ENCODE results near the gene NCK2. TPM values are rescaled to one million over a fixed set of nuclear protein-coding genes. Genes with fewer than 3 reads are reported as not detected.
A peak's percentile ranks its signal among the peaks of the same experiment; 100 is the strongest.

NCK2 gene
- total RNA-seq, 4 donors from 2014 or later, result 55.4 to 90.5 (median 62.5) TPM

DNA sequence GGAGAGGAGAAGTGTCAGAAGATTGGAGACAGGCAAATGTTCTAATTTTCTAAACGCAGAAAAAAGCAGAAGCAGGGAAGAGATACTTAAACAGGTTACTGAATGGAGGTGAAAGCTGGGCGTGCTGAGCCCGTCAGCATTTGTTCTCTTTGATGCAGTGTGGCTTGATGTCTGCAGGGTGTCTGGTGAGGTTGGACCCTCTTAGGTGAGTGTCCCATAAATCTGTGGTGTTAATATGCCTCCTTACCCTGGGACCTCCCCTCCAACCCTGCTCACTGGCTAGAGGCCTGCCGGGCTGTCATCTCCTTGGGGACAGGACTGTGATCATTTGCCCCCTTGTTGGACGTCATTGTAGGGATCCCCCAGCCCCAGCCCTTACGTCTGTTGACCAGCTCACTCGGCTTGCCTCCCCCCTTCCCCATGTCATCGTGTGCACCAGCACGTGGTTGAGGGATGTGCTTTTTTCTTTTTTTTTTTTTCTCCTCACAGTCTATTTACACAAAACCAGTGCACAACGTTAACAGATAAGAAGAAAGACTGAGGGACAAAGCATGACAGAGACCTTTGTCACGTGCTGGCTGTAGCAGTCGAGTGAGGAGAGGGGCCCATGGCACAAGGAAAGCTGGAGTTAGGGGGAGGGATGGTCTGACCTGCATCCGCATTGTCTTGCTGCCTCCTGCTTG, 56.4 kb downstream of the NCK2 start:
- 72 to 74% methylated on average over 12 to 13 of the region's 13 CpGs for WGBS, 2 donors
- Histone ChIP-seq H3K4me1 (peaks cover 28 to 90% (median 64%) of the 10 kb centered on the region in 3 donors), H3K27me3 (no peaks in the 10 kb centered on the region), H3K36me3 (peaks cover 0 to 8% (median 0%) of the 10 kb centered on the region in 3 donors), H3K9me3 (no peaks in the 10 kb centered on the region), H3K27ac (peak overlapping the region in 2 of 4 donors; percentile 19 to 27), H3K4me3 (no peak overlapping the region)
- DNase-seq, result no peak
- TF ChIP-seq POLR2A (IDR thresholded peaks at IDR 0.05), result no peak
- TF ChIP-seq, protein P1, sequence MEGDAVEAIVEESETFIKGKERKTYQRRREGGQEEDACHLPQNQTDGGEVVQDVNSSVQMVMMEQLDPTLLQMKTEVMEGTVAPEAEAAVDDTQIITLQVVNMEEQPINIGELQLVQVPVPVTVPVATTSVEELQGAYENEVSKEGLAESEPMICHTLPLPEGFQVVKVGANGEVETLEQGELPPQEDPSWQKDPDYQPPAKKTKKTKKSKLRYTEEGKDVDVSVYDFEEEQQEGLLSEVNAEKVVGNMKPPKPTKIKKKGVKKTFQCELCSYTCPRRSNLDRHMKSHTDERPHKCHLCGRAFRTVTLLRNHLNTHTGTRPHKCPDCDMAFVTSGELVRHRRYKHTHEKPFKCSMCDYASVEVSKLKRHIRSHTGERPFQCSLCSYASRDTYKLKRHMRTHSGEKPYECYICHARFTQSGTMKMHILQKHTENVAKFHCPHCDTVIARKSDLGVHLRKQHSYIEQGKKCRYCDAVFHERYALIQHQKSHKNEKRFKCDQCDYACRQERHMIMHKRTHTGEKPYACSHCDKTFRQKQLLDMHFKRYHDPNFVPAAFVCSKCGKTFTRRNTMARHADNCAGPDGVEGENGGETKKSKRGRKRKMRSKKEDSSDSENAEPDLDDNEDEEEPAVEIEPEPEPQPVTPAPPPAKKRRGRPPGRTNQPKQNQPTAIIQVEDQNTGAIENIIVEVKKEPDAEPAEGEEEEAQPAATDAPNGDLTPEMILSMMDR (IDR thresholded peaks at IDR 0.05), result no peak
- intact Hi-C loops (cut with DNase I), result no loop called here

- Histone ChIP-seq H3K27me3 (no peaks in the 10 kb centered on the region), H3K4me1 (peaks cover 23 to 88% (median 55%) of the 10 kb centered on the region in 3 donors)
- TF ChIP-seq POLR2A (IDR thresholded peaks at IDR 0.05), result no peak
- TF ChIP-seq, protein P1 (IDR thresholded peaks at IDR 0.05), result no peak
Observed at GRCh38 chr2:105801961-105802360, 57.2 kb downstream of the NCK2 start.

DNA sequence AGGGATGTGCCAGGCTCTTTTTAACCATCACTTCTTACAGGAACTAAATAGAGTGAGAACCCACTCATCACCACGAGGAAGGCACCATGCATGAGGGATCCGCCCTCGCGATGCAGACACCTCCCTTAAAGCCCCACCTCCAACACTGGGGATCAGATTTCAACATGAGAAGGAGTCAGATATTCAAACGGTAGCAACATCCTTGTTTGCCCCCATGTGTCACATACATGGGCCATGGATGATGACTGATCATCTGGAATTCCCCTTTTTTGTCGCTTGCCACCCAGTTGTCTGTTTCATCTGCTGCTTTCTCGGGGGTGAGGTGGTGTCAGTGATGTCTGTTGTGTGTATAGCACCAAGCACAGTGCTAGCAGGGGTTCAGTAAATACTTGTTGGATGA, 57.9 kb downstream of the NCK2 start:
- DNase-seq, result no peak
- Histone ChIP-seq H3K36me3 (peaks cover 0 to 8% (median 0%) of the 10 kb centered on the region in 3 donors), H3K27ac (no peak overlapping the region), H3K4me3 (no peak overlapping the region), H3K4me1 (peaks cover 18 to 88% (median 49%) of the 10 kb centered on the region in 3 donors), H3K27me3 (no peaks in the 10 kb centered on the region), H3K9me3 (no peaks in the 10 kb centered on the region)
- WGBS, 2 donors, result 57 to 61% methylated on average over 6 to 7 of the region's 7 CpGs
- TF ChIP-seq, protein P1 (IDR thresholded peaks at IDR 0.05), result no peak
- TF ChIP-seq POLR2A (IDR thresholded peaks at IDR 0.05), result no peak
- intact Hi-C loops (cut with DNase I), result no loop called here

More at GRCh38 chr2:105801961-105802360, 57.2 kb downstream of the NCK2 start:
- H3K4me3 ChIP-seq, result no peak overlapping the region
- intact Hi-C loops (cut with DNase I), result no loop called here
- H3K36me3 ChIP-seq, result peaks cover 0 to 8% (median 0%) of the 10 kb centered on the region in 3 donors
- DNase-seq, result no peak
- 67 to 83% methylated on average over 4 of the region's 4 CpGs for WGBS, 2 donors
- no peak overlapping the region for H3K27ac ChIP-seq
- H3K9me3 ChIP-seq, result no peaks in the 10 kb centered on the region

DNA sequence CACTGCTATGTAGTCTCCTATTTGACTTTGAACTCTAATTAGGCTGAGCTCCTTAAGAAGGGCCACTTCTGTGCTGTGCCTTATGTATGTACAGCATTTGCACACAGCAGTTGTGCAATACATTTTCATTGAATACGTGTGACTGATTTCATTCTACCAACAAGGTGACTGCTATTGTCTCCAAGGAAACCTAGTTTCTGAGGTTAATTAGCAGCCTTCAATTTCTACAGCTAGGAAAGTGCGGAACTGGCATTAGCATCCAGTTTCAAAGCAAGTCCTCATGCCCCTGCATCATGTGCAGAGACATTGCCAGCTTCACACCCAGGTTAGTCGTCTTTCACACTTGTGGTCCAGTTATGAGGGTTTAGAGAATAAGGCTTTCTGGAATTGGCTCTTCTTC, 58.6 kb downstream of the NCK2 start:
- Histone ChIP-seq H3K27ac (peak overlapping the region in 1 of 4 donors; percentile 46), H3K4me1 (peaks cover 10 to 86% (median 42%) of the 10 kb centered on the region in 3 donors), H3K27me3 (no peaks in the 10 kb centered on the region), H3K4me3 (no peak overlapping the region), H3K36me3 (peaks cover 0 to 8% (median 0%) of the 10 kb centered on the region in 3 donors), H3K9me3 (no peaks in the 10 kb centered on the region)
- DNase-seq, result no peak
- intact Hi-C loops (cut with DNase I), result no loop called here
- 66 to 69% methylated on average over 3 of the region's 3 CpGs for WGBS, 2 donors
- TF ChIP-seq POLR2A (IDR thresholded peaks at IDR 0.05), result no peak
- TF ChIP-seq, protein P1 (IDR thresholded peaks at IDR 0.05), result no peak

DNA sequence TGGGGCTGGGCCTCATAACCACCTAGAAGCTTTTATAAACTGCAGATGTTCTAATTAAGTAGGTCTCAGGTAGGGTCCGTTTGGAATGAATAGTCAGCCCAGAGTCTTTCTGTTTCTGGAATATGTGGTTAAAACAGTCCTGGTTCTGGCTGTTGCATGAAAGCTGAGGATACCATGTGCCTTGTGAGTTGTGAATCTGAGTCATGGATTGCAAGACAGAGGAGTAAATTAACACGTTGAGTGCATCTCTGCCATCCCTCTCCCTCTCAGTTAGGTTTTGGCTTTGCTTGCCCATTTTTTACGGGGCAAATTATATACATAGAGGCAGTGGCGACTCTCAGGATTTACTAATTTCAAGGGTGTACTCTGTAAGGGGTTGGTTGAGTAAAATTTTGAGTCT, 59.1 kb downstream of the NCK2 start:
- peak overlapping the region in 1 of 4 donors; percentile 46 for H3K27ac ChIP-seq
- TF ChIP-seq, protein P1 (IDR thresholded peaks at IDR 0.05), result no peak
- no peak for TF ChIP-seq POLR2A (IDR thresholded peaks at IDR 0.05)
- H3K9me3 ChIP-seq, result no peaks in the 10 kb centered on the region
- intact Hi-C loops (cut with DNase I), result no loop called here
- no peaks in the 10 kb centered on the region for H3K27me3 ChIP-seq
- 50 to 78% methylated on average over 4 of the region's 4 CpGs for WGBS, 2 donors
- no peak overlapping the region for H3K4me3 ChIP-seq
- H3K4me1 ChIP-seq, result peaks cover 8 to 86% (median 43%) of the 10 kb centered on the region in 3 donors
- no peak for DNase-seq
- H3K36me3 ChIP-seq, result peaks cover 0 to 8% (median 0%) of the 10 kb centered on the region in 3 donors

Data from esophagus squamous epithelium (tissue), 5 donors.